HG02763 (cell line): ENCODE results near the gene NEIL3.

Experiments
- ATAC-seq: cut with Tn5 transposase; IDR thresholded peaks from one replicate; pipeline ENCODE4 v1.9.1; 2021; ENCODE audit warnings: mild to moderate bottlenecking, moderate library complexity; ENCODE audit not compliant: unreplicated experiment

NEIL3 gene

DNA sequence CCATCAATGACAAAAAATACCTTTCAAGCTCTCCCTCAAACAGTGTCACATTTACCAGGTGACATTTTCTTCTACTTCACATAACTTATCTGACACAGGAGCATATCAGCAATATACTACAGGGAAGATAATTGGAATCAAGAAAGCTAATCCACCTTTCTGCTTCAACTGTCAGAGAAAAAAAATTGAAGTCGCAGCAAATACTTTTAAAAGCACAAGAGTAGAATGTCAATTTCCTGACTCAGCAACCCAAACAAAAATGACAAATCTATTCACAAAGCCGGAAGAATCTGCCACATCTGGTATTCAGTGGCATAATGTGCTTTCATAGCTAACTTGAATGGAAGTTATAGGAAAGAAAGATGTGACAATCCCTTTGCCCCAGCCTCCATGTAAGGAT, 95.8 kb downstream of the NEIL3 start:
- no peak for ATAC-seq

GRCh38 chr4:177408023-177408422, 98.3 kb downstream of the NEIL3 start:
- ATAC-seq: no peak

GRCh38 chr4:177410566-177410965, 100.9 kb downstream of the NEIL3 start:
- ATAC-seq: no peak

DNA sequence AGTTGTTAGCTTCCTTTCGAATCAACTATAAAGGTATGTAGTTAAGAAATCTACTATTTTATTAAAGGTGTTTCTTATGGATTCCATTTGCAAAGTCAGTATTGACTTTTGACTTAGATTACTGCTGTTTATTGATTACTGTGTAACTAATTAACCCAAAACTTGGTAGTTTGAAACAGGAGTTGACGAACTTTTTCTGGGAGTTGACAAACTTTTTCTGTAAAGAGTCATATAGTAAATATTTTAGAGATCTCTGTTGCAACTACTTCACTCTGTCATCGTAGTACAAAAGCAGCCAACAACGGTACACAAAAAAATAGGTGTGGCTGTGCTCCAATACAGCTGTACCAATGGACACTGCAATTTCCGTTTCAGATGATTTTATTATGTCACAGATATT, 102.3 kb downstream of the NEIL3 start:
- ATAC-seq: no peak
